WTC11 (cell line): ENCODE data around the gene SSRP1. TPM values are rescaled to one million over a fixed set of nuclear protein-coding genes. Genes with fewer than 3 reads are reported as not detected.

Experiments used
- ATAC-seq: fragments of 200-7000 bp; cut with Tn5 transposase; 2 replicates; pipeline ENCODE4 v1.10.0; 2021; ENCODE audit warnings: mild to moderate bottlenecking, moderate library complexity
- CTCF ChIA-PET: fragments of 300-600 bp; sonication (Branson Sonifier 250); formaldehyde crosslinking; loops from one replicate; lab custom pipeline; 2021; ENCODE audit warnings: antibody characterized with exemption; lab: Charles Lee
- POLR2A ChIA-PET: fragments of 350-600 bp; sonication (Branson Sonifier 250); formaldehyde crosslinking; loops from one replicate; lab custom pipeline; 2021; ENCODE audit warnings: antibody characterized with exemption; lab: Charles Lee
- DNase-seq: peaks from one replicate; pipeline ENCODE4 v3.0.0; 2021; ENCODE audit warnings: low spot score
- H3K27ac Mint-ChIP-seq: 2 replicates; pipeline ENCODE4 v1.8.0; 2021; ENCODE audit warnings: mixed read lengths
- H3K27me3 Mint-ChIP-seq: 2 replicates; pipeline ENCODE4 v1.8.0; 2021; ENCODE audit warnings: low read depth, mild to moderate bottlenecking, moderate library complexity, mixed read lengths
- H3K36me3 Mint-ChIP-seq: 2 replicates; pipeline ENCODE4 v1.8.0; 2021; ENCODE audit warnings: mixed read lengths
- H3K4me1 Mint-ChIP-seq: 2 replicates; pipeline ENCODE4 v1.8.0; 2022; ENCODE audit warnings: mixed read lengths
- H3K4me3 Mint-ChIP-seq: 2 replicates; pipeline ENCODE4 v1.8.0; 2021; ENCODE audit warnings: mild to moderate bottlenecking, moderate library complexity, mixed read lengths
- H3K9me3 Mint-ChIP-seq: 2 replicates; pipeline ENCODE4 v1.8.0; 2021; ENCODE audit warnings: mixed read lengths
- ESRRA ChIP-seq: sonication (generic); formaldehyde crosslinking; IDR thresholded peaks from 2 replicates; pipeline ENCODE4 v1.8.1; 2022; ENCODE audit warnings: mild to moderate bottlenecking, missing genetic modification reagents, borderline replicate concordance
- FOXP1 ChIP-seq: sonication (generic); formaldehyde crosslinking; IDR thresholded peaks from 2 replicates; pipeline ENCODE4 v1.8.0; 2022; ENCODE audit warnings: missing genetic modification reagents, mild to moderate bottlenecking, moderate library complexity, borderline replicate concordance
- GRHL2 ChIP-seq: fragments of 250-450 bp; sonication (Bioruptor Pico); IDR thresholded peaks from 2 replicates; pipeline ENCODE4 v1.8.0; 2022; ENCODE audit warnings: mild to moderate bottlenecking, moderate library complexity; ENCODE audit not compliant: insufficient replicate concordance, severe bottlenecking
- OVOL2 ChIP-seq: fragments of 250-450 bp; sonication (Bioruptor Pico); IDR thresholded peaks from 2 replicates; pipeline ENCODE4 v1.9.0; 2021; ENCODE audit warnings: mild to moderate bottlenecking, borderline replicate concordance
- PRRX2 ChIP-seq: fragments of 250-450 bp; sonication (Bioruptor Pico); IDR thresholded peaks from 2 replicates; pipeline ENCODE4 v1.8.0; 2021; ENCODE audit warnings: mild to moderate bottlenecking
- SOX15 ChIP-seq: fragments of 250-450 bp; sonication (Bioruptor Pico); IDR thresholded peaks from 2 replicates; pipeline ENCODE4 v1.9.0; 2021; ENCODE audit warnings: mild to moderate bottlenecking
- TP53 ChIP-seq: sonication (generic); formaldehyde crosslinking; IDR thresholded peaks from 2 replicates; pipeline ENCODE4 v1.8.1; 2023; ENCODE audit warnings: mild to moderate bottlenecking, missing genetic modification reagents
- ZBTB21 ChIP-seq: sonication (generic); formaldehyde crosslinking; IDR thresholded peaks from 2 replicates; pipeline ENCODE4 v1.8.1; 2023; ENCODE audit warnings: mild to moderate bottlenecking, missing genetic modification reagents, borderline replicate concordance
- ZNF219 ChIP-seq: sonication (generic); formaldehyde crosslinking; IDR thresholded peaks from 2 replicates; pipeline ENCODE4 v1.8.0; 2023; ENCODE audit warnings: missing genetic modification reagents, mild to moderate bottlenecking, borderline replicate concordance
- ZNF263 ChIP-seq: sonication (generic); formaldehyde crosslinking; IDR thresholded peaks from 2 replicates; pipeline ENCODE4 v1.8.1; 2022; ENCODE audit warnings: low read depth, mild to moderate bottlenecking, moderate library complexity, missing genetic modification reagents
- total RNA-seq: library from RNA; stranded (reverse); gene quantifications from 3 replicates; pipeline ENCODE4 v1.2.3, GENCODE V29; 2021
- TF ChIP-seq, protein P1 (sequence below): sonication (generic); formaldehyde crosslinking; conservative IDR thresholded peaks from 2 replicates; pipeline ENCODE4 v1.8.1; 2022; ENCODE audit warnings: mild to moderate bottlenecking, missing genetic modification reagents
- TF ChIP-seq, protein P2 (sequence below): fragments of 250-450 bp; sonication (Bioruptor Pico); IDR thresholded peaks from 2 replicates; pipeline ENCODE4 v1.9.0; 2021; ENCODE audit warnings: mild to moderate bottlenecking, borderline replicate concordance
- TF ChIP-seq, protein P3 (sequence below): fragments of 250-450 bp; sonication (Bioruptor Pico); IDR thresholded peaks from 2 replicates; pipeline ENCODE4 v1.9.0; 2021; ENCODE audit warnings: moderate library complexity, mild to moderate bottlenecking, inconsistent platforms, borderline replicate concordance
- TF ChIP-seq, protein P4 (sequence below): sonication (generic); formaldehyde crosslinking; IDR thresholded peaks from 2 replicates; pipeline ENCODE4 v1.8.1; 2022; ENCODE audit warnings: low read depth, missing genetic modification reagents, borderline replicate concordance
- TF ChIP-seq, protein P5 (sequence below): sonication (generic); formaldehyde crosslinking; IDR thresholded peaks from 2 replicates; pipeline ENCODE4 v1.8.0; 2022; ENCODE audit warnings: mild to moderate bottlenecking, missing genetic modification reagents
- TF ChIP-seq, protein P6 (sequence below): sonication (generic); formaldehyde crosslinking; IDR thresholded peaks from 2 replicates; pipeline ENCODE4 v1.8.0; 2022; ENCODE audit warnings: mild to moderate bottlenecking, missing genetic modification reagents

Gene SSRP1
- total RNA-seq, 1 experiment from 2014 or later: 228 TPM

DNA sequence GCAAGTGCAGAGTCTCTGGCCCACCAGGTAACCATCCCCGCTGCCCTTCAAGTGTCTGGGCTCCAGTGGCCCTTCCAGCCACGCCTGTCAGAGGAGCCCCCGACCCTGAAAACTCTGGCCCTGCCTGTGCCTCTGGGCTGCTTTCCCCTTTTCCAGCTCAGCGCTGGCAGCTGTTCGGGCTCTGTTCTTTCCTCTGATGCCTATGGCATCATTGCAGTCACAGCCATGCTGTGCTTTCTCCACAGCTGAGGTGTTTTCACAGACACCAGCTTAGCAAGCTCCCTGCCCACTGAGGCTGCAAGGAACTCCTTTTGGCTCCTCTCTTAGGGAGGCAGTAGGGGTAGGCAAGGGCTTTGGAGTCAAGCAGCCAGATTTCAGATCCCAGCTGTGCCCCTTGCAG, 23.7 kb upstream of the SSRP1 start (continued):
- TF ChIP-seq, protein P1, sequence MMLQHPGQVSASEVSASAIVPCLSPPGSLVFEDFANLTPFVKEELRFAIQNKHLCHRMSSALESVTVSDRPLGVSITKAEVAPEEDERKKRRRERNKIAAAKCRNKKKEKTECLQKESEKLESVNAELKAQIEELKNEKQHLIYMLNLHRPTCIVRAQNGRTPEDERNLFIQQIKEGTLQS (CRISPR knock-in tag): no peak
- TF ChIP-seq, protein P2, sequence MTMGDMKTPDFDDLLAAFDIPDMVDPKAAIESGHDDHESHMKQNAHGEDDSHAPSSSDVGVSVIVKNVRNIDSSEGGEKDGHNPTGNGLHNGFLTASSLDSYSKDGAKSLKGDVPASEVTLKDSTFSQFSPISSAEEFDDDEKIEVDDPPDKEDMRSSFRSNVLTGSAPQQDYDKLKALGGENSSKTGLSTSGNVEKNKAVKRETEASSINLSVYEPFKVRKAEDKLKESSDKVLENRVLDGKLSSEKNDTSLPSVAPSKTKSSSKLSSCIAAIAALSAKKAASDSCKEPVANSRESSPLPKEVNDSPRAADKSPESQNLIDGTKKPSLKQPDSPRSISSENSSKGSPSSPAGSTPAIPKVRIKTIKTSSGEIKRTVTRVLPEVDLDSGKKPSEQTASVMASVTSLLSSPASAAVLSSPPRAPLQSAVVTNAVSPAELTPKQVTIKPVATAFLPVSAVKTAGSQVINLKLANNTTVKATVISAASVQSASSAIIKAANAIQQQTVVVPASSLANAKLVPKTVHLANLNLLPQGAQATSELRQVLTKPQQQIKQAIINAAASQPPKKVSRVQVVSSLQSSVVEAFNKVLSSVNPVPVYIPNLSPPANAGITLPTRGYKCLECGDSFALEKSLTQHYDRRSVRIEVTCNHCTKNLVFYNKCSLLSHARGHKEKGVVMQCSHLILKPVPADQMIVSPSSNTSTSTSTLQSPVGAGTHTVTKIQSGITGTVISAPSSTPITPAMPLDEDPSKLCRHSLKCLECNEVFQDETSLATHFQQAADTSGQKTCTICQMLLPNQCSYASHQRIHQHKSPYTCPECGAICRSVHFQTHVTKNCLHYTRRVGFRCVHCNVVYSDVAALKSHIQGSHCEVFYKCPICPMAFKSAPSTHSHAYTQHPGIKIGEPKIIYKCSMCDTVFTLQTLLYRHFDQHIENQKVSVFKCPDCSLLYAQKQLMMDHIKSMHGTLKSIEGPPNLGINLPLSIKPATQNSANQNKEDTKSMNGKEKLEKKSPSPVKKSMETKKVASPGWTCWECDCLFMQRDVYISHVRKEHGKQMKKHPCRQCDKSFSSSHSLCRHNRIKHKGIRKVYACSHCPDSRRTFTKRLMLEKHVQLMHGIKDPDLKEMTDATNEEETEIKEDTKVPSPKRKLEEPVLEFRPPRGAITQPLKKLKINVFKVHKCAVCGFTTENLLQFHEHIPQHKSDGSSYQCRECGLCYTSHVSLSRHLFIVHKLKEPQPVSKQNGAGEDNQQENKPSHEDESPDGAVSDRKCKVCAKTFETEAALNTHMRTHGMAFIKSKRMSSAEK (CRISPR knock-in tag): no peak
- TF ChIP-seq ZNF263 (CRISPR knock-in tag) (no peak), SOX15 (CRISPR knock-in tag) (no peak), FOXP1 (CRISPR knock-in tag) (no peak), OVOL2 (CRISPR knock-in tag) (no peak), ZNF219 (CRISPR knock-in tag) (no peak)
- TF ChIP-seq, protein P3, sequence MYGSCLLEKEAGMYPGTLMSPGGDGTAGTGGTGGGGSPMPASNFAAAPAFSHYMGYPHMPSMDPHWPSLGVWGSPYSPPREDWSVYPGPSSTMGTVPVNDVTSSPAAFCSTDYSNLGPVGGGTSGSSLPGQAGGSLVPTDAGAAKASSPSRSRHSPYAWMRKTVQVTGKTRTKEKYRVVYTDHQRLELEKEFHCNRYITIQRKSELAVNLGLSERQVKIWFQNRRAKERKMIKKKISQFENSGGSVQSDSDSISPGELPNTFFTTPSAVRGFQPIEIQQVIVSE (CRISPR knock-in tag): no peak

DNA sequence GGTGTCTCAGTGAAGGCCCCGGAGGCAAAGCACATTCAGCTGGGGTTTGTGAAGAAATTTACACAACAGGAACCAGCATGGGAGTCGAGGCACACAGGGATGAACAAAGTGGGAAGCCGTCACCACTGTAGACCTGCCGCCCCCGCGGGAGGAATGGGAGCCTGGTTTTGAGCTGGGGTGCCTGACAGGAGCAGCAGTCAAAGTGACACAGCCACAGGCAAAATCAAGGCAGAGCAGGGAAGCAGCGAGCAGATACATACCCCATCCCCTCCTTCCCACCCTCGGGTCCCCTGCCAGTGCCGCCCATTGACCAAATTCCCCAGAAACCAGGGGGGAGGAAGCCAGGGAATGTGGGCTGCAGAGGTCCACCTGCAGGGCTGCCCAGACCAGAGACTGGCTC, 23.3 kb upstream of the SSRP1 start:
- H3K4me1 Mint-ChIP-seq: 0 out of 2 replicates have a peak, but pooled peaks cover 4% of the 10 kb centered on the region
- H3K9me3 Mint-ChIP-seq: peaks cover 4% of the 10 kb centered on the region; the same call in 1 of the 2 replicates
- H3K27ac Mint-ChIP-seq: no peak overlapping the region
- no peak; the same call in 1 of the 2 replicates for ATAC-seq
- H3K36me3 Mint-ChIP-seq: no peaks in the 10 kb centered on the region
- TF ChIP-seq ESRRA (CRISPR knock-in tag): no peak
- TF ChIP-seq, protein P4, sequence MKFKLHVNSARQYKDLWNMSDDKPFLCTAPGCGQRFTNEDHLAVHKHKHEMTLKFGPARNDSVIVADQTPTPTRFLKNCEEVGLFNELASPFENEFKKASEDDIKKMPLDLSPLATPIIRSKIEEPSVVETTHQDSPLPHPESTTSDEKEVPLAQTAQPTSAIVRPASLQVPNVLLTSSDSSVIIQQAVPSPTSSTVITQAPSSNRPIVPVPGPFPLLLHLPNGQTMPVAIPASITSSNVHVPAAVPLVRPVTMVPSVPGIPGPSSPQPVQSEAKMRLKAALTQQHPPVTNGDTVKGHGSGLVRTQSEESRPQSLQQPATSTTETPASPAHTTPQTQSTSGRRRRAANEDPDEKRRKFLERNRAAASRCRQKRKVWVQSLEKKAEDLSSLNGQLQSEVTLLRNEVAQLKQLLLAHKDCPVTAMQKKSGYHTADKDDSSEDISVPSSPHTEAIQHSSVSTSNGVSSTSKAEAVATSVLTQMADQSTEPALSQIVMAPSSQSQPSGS (CRISPR knock-in tag): no peak
- no peak for TF ChIP-seq ZBTB21 (CRISPR knock-in tag)
- TF ChIP-seq, protein P5, sequence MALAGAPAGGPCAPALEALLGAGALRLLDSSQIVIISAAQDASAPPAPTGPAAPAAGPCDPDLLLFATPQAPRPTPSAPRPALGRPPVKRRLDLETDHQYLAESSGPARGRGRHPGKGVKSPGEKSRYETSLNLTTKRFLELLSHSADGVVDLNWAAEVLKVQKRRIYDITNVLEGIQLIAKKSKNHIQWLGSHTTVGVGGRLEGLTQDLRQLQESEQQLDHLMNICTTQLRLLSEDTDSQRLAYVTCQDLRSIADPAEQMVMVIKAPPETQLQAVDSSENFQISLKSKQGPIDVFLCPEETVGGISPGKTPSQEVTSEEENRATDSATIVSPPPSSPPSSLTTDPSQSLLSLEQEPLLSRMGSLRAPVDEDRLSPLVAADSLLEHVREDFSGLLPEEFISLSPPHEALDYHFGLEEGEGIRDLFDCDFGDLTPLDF (CRISPR knock-in tag): no peak
- TF ChIP-seq, protein P3 (CRISPR knock-in tag): no peak
- no peak for TF ChIP-seq TP53
- TF ChIP-seq PRRX2 (CRISPR knock-in tag): no peak
- TF ChIP-seq GRHL2 (CRISPR knock-in tag): no peak
- TF ChIP-seq, protein P6, sequence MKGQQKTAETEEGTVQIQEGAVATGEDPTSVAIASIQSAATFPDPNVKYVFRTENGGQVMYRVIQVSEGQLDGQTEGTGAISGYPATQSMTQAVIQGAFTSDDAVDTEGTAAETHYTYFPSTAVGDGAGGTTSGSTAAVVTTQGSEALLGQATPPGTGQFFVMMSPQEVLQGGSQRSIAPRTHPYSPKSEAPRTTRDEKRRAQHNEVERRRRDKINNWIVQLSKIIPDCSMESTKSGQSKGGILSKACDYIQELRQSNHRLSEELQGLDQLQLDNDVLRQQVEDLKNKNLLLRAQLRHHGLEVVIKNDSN (CRISPR knock-in tag): no peak
- CTCF ChIA-PET: interaction anchor here (0.8 to 3.9 kb wide), 7 partner anchors 9 to 134 kb away, joined by 3 to 15 read pairs (median 8); no protein-coding TSS in a partner anchor
- POLR2A ChIA-PET: no interaction called here
- no peak overlapping the region for H3K4me3 Mint-ChIP-seq
- DNase-seq: no peak
- peaks cover 11% of the 10 kb centered on the region; the same call in 1 of the 2 replicates for H3K27me3 Mint-ChIP-seq
